AG04449 (cell line): Measurements from ENCODE around the gene HARS2.
"Not testable (repeated sequence)": the region's sequence is repeated elsewhere in the genome, so short reads cannot be mapped to it uniquely, and the experiment has no call there.

Source experiments
- CTCF ChIA-PET: fragments of 350-600 bp; formaldehyde crosslinking; extraction: SDS; loops from one replicate; lab custom pipeline; 2021; ENCODE audit warnings: antibody characterized with exemption; lab: Yijun Ruan, JAX
- POLR2A ChIA-PET: fragments of 400-600, 350-600 bp; formaldehyde crosslinking; extraction: SDS; loops from one replicate; lab custom pipeline; 2020; ENCODE audit warnings: antibody characterized with exemption, inconsistent platforms; lab: Yijun Ruan, JAX
- DNase-seq: peaks from one replicate; pipeline ENCODE4 v3.0.0-alpha.2; 2010; ENCODE audit warnings: low read depth, low spot score
- H3K4me3 ChIP-seq: 2 replicates; pipeline ENCODE4 v1.5.1; 2011; ENCODE audit warnings: low read depth, mild to moderate bottlenecking, control low read depth, low read length
- TF ChIP-seq, protein P1 (sequence below): IDR thresholded peaks from one replicate; pipeline ENCODE4 v1.5.1; 2011; ENCODE audit warnings: mild to moderate bottlenecking, moderate library complexity, low read length, control low read depth, inconsistent platforms; ENCODE audit not compliant: insufficient read depth; ENCODE audit errors: missing control alignments

The HARS2 gene, protein sequence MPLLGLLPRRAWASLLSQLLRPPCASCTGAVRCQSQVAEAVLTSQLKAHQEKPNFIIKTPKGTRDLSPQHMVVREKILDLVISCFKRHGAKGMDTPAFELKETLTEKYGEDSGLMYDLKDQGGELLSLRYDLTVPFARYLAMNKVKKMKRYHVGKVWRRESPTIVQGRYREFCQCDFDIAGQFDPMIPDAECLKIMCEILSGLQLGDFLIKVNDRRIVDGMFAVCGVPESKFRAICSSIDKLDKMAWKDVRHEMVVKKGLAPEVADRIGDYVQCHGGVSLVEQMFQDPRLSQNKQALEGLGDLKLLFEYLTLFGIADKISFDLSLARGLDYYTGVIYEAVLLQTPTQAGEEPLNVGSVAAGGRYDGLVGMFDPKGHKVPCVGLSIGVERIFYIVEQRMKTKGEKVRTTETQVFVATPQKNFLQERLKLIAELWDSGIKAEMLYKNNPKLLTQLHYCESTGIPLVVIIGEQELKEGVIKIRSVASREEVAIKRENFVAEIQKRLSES

DNA sequence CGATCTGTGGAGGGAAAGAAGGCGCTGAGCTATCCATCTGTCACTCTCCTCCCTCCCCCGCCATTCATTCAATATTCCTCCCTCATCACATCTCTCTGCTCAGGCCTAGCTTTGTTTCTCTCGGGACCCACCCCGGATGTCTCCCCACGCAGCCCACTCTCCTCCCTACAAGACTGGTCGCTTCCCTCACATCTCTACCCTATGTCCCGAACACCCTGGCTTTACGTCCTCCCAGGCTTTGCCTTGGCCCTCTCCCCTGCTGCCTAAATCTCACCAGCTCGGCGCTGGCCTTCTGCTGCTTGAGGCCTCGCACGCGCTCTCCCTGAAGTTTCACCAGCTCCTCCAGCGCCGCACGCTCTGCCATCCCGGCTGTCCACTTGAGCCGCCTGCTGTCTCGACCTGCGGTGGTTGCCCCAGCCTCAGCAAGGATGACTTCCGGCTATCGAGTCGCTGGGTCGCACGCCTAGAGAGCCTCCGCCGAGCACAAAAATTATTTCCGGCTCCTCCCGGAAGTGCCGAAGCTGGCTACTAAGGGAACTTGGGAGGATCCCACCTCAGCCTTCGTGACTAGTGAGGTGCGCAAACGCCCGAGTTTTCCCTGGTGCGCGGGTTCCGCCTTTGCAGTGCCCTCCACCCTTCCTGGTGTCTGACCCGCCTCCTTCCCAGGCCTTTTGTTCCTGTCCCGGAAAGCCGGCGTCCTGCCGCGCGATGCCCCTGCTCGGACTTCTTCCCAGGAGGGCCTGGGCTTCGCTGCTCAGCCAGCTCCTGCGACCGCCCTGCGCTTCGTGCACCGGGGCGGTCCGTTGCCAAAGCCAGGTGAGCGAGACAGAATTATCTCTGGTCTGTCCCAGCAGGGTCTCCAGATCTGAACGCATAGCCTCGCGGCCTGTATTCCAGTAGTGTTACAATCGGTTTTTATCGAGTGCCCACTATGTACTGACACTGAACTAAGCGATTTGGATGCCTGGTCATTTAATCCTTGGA is at the start of gene HARS2, which contains the start of gene HARS1:
HARS2 (plus strand) TSS at position 515 of the 984 bp plus-strand sequence; CDS start at position 709, 194 bp downstream.
HARS1 (minus strand) TSS at position 430 of the 984 bp plus-strand sequence; CDS start at position 364, 66 bp downstream.
- TF ChIP-seq, protein P1, sequence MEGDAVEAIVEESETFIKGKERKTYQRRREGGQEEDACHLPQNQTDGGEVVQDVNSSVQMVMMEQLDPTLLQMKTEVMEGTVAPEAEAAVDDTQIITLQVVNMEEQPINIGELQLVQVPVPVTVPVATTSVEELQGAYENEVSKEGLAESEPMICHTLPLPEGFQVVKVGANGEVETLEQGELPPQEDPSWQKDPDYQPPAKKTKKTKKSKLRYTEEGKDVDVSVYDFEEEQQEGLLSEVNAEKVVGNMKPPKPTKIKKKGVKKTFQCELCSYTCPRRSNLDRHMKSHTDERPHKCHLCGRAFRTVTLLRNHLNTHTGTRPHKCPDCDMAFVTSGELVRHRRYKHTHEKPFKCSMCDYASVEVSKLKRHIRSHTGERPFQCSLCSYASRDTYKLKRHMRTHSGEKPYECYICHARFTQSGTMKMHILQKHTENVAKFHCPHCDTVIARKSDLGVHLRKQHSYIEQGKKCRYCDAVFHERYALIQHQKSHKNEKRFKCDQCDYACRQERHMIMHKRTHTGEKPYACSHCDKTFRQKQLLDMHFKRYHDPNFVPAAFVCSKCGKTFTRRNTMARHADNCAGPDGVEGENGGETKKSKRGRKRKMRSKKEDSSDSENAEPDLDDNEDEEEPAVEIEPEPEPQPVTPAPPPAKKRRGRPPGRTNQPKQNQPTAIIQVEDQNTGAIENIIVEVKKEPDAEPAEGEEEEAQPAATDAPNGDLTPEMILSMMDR = peak; percentile 5
- peak; percentile 54 for DNase-seq
- peak within 1 kb of the TSS; percentile 87 for H3K4me3 ChIP-seq
- ChIA-PET CTCF (interaction anchor here (0.8 to 2.5 kb wide), 5 partner anchors 9 to 1270 kb away, joined by 3 to 6 read pairs (median 4); partner anchors contain the start of gene ZMAT2), POLR2A (interaction anchor here (0.5 to 1.9 kb wide), 11 partner anchors 9 to 1250 kb away, joined by 3 to 19 read pairs (median 4); partner anchors contain the start of genes DND1, IK, NDUFA2 and WDR55)

DNA sequence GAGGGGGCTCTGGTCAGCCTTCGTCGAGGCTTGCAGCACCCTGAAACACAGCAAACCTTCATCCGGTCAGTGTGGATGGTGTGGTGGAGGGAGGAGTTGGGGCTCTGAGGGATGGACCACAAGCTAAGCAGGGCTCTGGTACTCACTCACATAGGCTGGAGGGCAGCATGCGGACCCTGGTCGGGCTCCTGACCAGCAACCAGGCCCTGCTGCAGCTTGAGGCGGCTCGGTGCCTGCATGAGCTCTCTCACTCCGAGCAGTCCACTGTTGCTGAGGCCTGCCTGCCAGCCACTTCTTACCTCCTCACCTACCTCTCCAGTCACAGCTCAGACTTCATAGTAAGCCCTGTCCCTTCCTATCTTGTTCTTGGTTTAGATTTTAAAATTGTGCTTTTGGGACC is 49.5 kb upstream of the HARS2 start:
- DNase-seq = no peak
- no peak overlapping the region for H3K4me3 ChIP-seq
- CTCF ChIA-PET = interaction anchor here (0.7 to 3.2 kb wide), 4 partner anchors 95 to 290 kb away, joined by 3 to 12 read pairs (median 4); partner anchors contain the start of gene EIF4EBP3
- POLR2A ChIA-PET = interaction anchor here (1.8 kb wide), 1 partner anchor 76 kb away, joined by 3 read pairs; no protein-coding TSS in a partner anchor
- TF ChIP-seq, protein P1 = no peak

DNA sequence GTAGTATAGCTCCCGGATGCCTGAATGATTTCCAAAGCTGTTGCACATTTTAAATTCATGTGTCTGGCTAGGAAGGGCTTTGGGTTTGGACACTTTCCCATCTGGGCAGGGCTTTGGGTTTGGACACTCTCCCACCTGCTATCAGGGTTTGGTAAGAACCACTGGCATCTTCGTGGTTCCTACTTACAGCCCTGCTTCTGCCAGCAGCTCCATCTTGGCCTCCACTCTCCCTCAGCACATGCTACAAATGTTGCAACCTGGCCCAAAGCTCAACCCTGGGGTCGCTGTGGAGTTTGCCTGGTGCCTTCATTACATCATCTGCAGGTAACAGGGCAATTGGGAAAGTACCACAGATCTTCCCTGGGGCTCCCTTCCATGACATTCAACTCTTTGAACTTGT is 48.5 kb upstream of the HARS2 start:
- no peak for DNase-seq
- ChIA-PET CTCF (interaction anchor here (0.7 to 3.2 kb wide), 4 partner anchors 96 to 291 kb away, joined by 3 to 12 read pairs (median 4); partner anchors contain the start of gene EIF4EBP3), POLR2A (interaction anchor here (1.8 kb wide), 1 partner anchor 77 kb away, joined by 3 read pairs; no protein-coding TSS in a partner anchor)
- no peak overlapping the region for H3K4me3 ChIP-seq
- TF ChIP-seq, protein P1 = no peak

DNA sequence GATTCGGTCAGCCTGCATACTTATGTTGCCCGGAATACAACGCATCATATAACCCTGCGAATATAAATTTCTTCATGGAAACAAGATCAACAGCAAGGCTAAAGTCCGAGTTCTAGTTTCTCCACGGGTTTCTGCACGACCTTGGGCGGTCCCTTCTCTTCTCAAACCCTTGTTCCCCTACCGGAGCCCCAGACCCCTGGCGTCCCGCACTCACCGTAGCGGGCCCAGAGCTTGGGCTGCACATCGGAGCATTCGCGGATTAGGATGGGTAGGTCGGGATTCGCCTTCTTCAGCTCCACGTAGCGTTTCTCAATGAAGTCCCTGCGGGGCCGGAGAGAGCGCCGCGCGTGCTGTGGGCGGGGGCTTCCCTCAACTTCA is 44.2 kb upstream of the HARS2 start:
- H3K4me3 ChIP-seq = peak overlapping the region; percentile 95
- ChIA-PET CTCF (interaction anchor here (0.8 to 2.6 kb wide), 8 partner anchors 8 to 284 kb away, joined by 3 to 14 read pairs (median 4); partner anchors contain the start of genes EIF4EBP3 and TMCO6), POLR2A (interaction anchor here (0.7 to 2.4 kb wide), 14 partner anchors 9 to 99 kb away, joined by 3 to 24 read pairs (median 4); partner anchors contain the start of genes EIF4EBP3, HARS1, HARS2 and SRA1)
- TF ChIP-seq, protein P1 = no peak
- no peak for DNase-seq

DNA sequence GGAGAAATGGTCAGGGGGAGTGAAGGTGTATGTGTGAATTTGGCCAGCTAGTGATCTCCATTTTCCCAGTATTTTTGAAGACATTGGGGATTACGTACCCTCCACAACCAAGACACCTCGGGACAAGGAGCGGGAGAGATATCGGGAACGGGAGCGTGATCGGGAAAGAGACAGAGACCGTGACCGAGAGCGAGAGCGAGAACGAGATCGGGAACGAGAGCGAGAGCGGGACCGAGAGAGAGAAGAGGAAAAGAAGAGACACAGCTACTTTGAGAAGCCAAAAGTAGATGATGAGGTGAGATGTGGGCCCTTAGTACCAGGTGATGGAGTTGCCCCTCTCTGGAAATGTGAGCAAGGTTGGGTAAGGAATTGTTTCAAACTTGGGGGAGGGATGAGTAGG is 32.4 kb upstream of the HARS2 start:
- DNase-seq = no peak
- ChIA-PET CTCF (no interaction called here), POLR2A (interaction anchor here (0.9 kb wide), 1 partner anchor 11 kb away, joined by 5 read pairs; the partner anchor contains the start of genes IK and NDUFA2)
- TF ChIP-seq, protein P1 = no peak
- no peak overlapping the region for H3K4me3 ChIP-seq

DNA sequence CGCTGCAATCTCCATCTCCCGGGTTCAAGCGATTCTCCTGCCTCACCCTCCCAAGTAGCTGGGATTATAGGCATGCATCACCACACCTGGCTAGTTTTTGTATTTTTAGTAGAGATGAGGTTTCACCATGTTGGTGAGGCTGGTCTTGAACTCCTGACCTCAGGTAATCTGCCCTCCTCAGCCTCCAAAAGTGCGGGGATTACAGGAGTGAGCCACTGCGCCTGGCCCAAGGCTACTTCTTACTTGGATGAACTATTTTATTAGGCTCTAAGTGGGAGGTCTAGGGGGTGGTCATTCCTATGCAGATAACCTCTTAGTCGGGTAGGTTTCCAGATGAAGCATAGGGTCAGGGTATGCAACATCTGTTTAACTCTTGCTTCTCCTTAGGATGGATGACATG is 30.9 kb upstream of the HARS2 start:
- POLR2A ChIA-PET, H3K4me3 ChIP-seq, DNase-seq: not testable (repeated sequence)
- CTCF ChIA-PET = interaction anchor here (1.1 kb wide), 1 partner anchor 14 kb away, joined by 3 read pairs; no protein-coding TSS in a partner anchor
